Measurements from ENCODE around the gene PTPRG. TPM values are rescaled to one million over a fixed set of nuclear protein-coding genes. Genes with fewer than 3 reads are reported as not detected.

Gene PTPRG
- under 1 TPM in 1 of 2 experiments, not detected in 1; 0.10 TPM for total RNA-seq

- Mint-ChIP-seq H3K27me3 (peaks cover 55% of the 10 kb centered on the region), H3K27ac (no peak within 1 kb of the TSS), H3K4me3 (peak within 1 kb of the TSS; percentile 64), H3K36me3 (no peaks in the 10 kb centered on the region), H3K4me1 (ENCODE audit: low read depth) (peaks cover 3% of the 10 kb centered on the region), H3K9me3 (no peaks in the 10 kb centered on the region)
- ChIA-PET POLR2A (no interaction called here), CTCF (no interaction called here)
- peak; percentile 42 for DNase-seq
- intact Hi-C loops (cut with micrococcal nuclease) = no loop called here
Observed at GRCh38 chr3:61561374-61562041, at the start of gene PTPRG. PTPRG (plus strand) TSS chr3:61561571; CDS start chr3:61562288, 717 bp downstream.

GRCh38 chr3:61518590-61518989, 42.8 kb upstream of the PTPRG start:
- Mint-ChIP-seq H3K9me3 (peaks cover 6% of the 10 kb centered on the region), H3K4me3 (no peak overlapping the region), H3K4me1 (ENCODE audit: low read depth) (peaks cover 22% of the 10 kb centered on the region), H3K27ac (no peak overlapping the region), H3K36me3 (no peaks in the 10 kb centered on the region), H3K27me3 (peaks cover 2% of the 10 kb centered on the region)
- no peak for DNase-seq
- intact Hi-C loops (cut with micrococcal nuclease) = no loop called here
- ChIA-PET POLR2A (no interaction called here), CTCF (no interaction called here)

- Mint-ChIP-seq H3K9me3 (peaks cover 6% of the 10 kb centered on the region), H3K4me3 (no peak overlapping the region), H3K27ac (peak overlapping the region; percentile 56), H3K27me3 (no peaks in the 10 kb centered on the region), H3K36me3 (no peaks in the 10 kb centered on the region), H3K4me1 (ENCODE audit: low read depth) (peaks cover 22% of the 10 kb centered on the region)
- intact Hi-C loops (cut with micrococcal nuclease) = no loop called here
- ChIA-PET POLR2A (no interaction called here), CTCF (no interaction called here)
- DNase-seq = peak; percentile 69
Observed at GRCh38 chr3:61520966-61521628, 40.3 kb upstream of the PTPRG start.

GRCh38 chr3:61522060-61522459, 39.3 kb upstream of the PTPRG start:
- H3K9me3 Mint-ChIP-seq = peaks cover 6% of the 10 kb centered on the region
- ChIA-PET POLR2A (no interaction called here), CTCF (no interaction called here)
- H3K36me3 Mint-ChIP-seq = no peaks in the 10 kb centered on the region
- H3K27me3 Mint-ChIP-seq = no peaks in the 10 kb centered on the region
- intact Hi-C loops (cut with micrococcal nuclease) = no loop called here
- H3K27ac Mint-ChIP-seq = no peak overlapping the region
- DNase-seq = peak; percentile 10
- H3K4me1 Mint-ChIP-seq (ENCODE audit: low read depth) = peaks cover 22% of the 10 kb centered on the region
- no peak overlapping the region for H3K4me3 Mint-ChIP-seq

GRCh38 chr3:61522626-61523025, 38.7 kb upstream of the PTPRG start:
- Mint-ChIP-seq H3K27me3 (no peaks in the 10 kb centered on the region), H3K4me3 (no peak overlapping the region), H3K9me3 (peaks cover 4% of the 10 kb centered on the region), H3K27ac (no peak overlapping the region), H3K36me3 (no peaks in the 10 kb centered on the region), H3K4me1 (ENCODE audit: low read depth) (peaks cover 22% of the 10 kb centered on the region)
- intact Hi-C loops (cut with micrococcal nuclease) = no loop called here
- CTCF ChIA-PET = no interaction called here
- POLR2A ChIA-PET = no interaction called here
- no peak for DNase-seq

- CTCF ChIA-PET = no interaction called here
Observed at GRCh38 chr3:61524933-61525332, 36.4 kb upstream of the PTPRG start.

GRCh38 chr3:61526308-61526707, 35.1 kb upstream of the PTPRG start:
- peaks cover 9% of the 10 kb centered on the region for H3K4me1 Mint-ChIP-seq (ENCODE audit: low read depth)
- no peaks in the 10 kb centered on the region for H3K36me3 Mint-ChIP-seq
- ChIA-PET CTCF (no interaction called here), POLR2A (no interaction called here)
- no peaks in the 10 kb centered on the region for H3K27me3 Mint-ChIP-seq
- H3K4me3 Mint-ChIP-seq = no peak overlapping the region
- DNase-seq = no peak
- H3K27ac Mint-ChIP-seq = no peak overlapping the region
- intact Hi-C loops (cut with micrococcal nuclease) = no loop called here
- no peaks in the 10 kb centered on the region for H3K9me3 Mint-ChIP-seq

More at GRCh38 chr3:61524933-61525332, 36.4 kb upstream of the PTPRG start:
- Mint-ChIP-seq H3K4me3 (no peak overlapping the region), H3K27me3 (no peaks in the 10 kb centered on the region), H3K27ac (no peak overlapping the region), H3K4me1 (ENCODE audit: low read depth) (peaks cover 13% of the 10 kb centered on the region), H3K36me3 (no peaks in the 10 kb centered on the region), H3K9me3 (no peaks in the 10 kb centered on the region)
- DNase-seq = no peak
- POLR2A ChIA-PET = no interaction called here
- intact Hi-C loops (cut with micrococcal nuclease) = no loop called here

- DNase-seq = no peak
- CTCF ChIA-PET = no interaction called here
- no peaks in the 10 kb centered on the region for H3K36me3 Mint-ChIP-seq
- intact Hi-C loops (cut with micrococcal nuclease) = no loop called here
- peaks cover 4% of the 10 kb centered on the region for H3K4me1 Mint-ChIP-seq (ENCODE audit: low read depth)
- H3K27me3 Mint-ChIP-seq = no peaks in the 10 kb centered on the region
- H3K9me3 Mint-ChIP-seq = no peaks in the 10 kb centered on the region
- POLR2A ChIA-PET = no interaction called here
- H3K4me3 Mint-ChIP-seq = no peak overlapping the region
- no peak overlapping the region for H3K27ac Mint-ChIP-seq
Observed at GRCh38 chr3:61527011-61527410, 34.4 kb upstream of the PTPRG start.

- no peak overlapping the region for H3K4me3 Mint-ChIP-seq
- ChIA-PET POLR2A (no interaction called here), CTCF (interaction anchor here (1.8 kb wide), 1 partner anchor 148 kb away, joined by 6 read pairs; no protein-coding TSS in a partner anchor)
- H3K4me1 Mint-ChIP-seq (ENCODE audit: low read depth) = no peaks in the 10 kb centered on the region
- H3K36me3 Mint-ChIP-seq = no peaks in the 10 kb centered on the region
- no peaks in the 10 kb centered on the region for H3K27me3 Mint-ChIP-seq
- no peaks in the 10 kb centered on the region for H3K9me3 Mint-ChIP-seq
- intact Hi-C loops (cut with micrococcal nuclease) = no loop called here
- no peak overlapping the region for H3K27ac Mint-ChIP-seq
- no peak for DNase-seq
Observed at GRCh38 chr3:61530355-61530754, 31.0 kb upstream of the PTPRG start.

GRCh38 chr3:61531528-61531927, 29.8 kb upstream of the PTPRG start:
- ChIA-PET CTCF (no interaction called here), POLR2A (no interaction called here)
- no peaks in the 10 kb centered on the region for H3K27me3 Mint-ChIP-seq
- no peaks in the 10 kb centered on the region for H3K36me3 Mint-ChIP-seq
- intact Hi-C loops (cut with micrococcal nuclease) = no loop called here
- H3K4me1 Mint-ChIP-seq (ENCODE audit: low read depth) = no peaks in the 10 kb centered on the region
- no peak overlapping the region for H3K4me3 Mint-ChIP-seq
- no peak for DNase-seq
- H3K9me3 Mint-ChIP-seq = no peaks in the 10 kb centered on the region
- no peak overlapping the region for H3K27ac Mint-ChIP-seq

GRCh38 chr3:61532739-61533500, 28.5 kb upstream of the PTPRG start:
- no peaks in the 10 kb centered on the region for H3K9me3 Mint-ChIP-seq
- no peak overlapping the region for H3K4me3 Mint-ChIP-seq
- no peak overlapping the region for H3K27ac Mint-ChIP-seq
- no peaks in the 10 kb centered on the region for H3K27me3 Mint-ChIP-seq
- no peaks in the 10 kb centered on the region for H3K4me1 Mint-ChIP-seq (ENCODE audit: low read depth)
- no peak for DNase-seq
- ChIA-PET POLR2A (no interaction called here), CTCF (no interaction called here)
- H3K36me3 Mint-ChIP-seq = no peaks in the 10 kb centered on the region
- intact Hi-C loops (cut with micrococcal nuclease) = no loop called here

GRCh38 chr3:61535826-61536225, 25.5 kb upstream of the PTPRG start:
- no peak for DNase-seq
- CTCF ChIA-PET = no interaction called here
- no peak overlapping the region for H3K27ac Mint-ChIP-seq
- POLR2A ChIA-PET = interaction anchor here (0.6 kb wide), 1 partner anchor 8 kb away, joined by 3 read pairs; no protein-coding TSS in a partner anchor
- H3K4me1 Mint-ChIP-seq (ENCODE audit: low read depth) = no peaks in the 10 kb centered on the region
- intact Hi-C loops (cut with micrococcal nuclease) = no loop called here
- H3K36me3 Mint-ChIP-seq = no peaks in the 10 kb centered on the region
- no peak overlapping the region for H3K4me3 Mint-ChIP-seq
- H3K9me3 Mint-ChIP-seq = no peaks in the 10 kb centered on the region
- peaks cover 3% of the 10 kb centered on the region for H3K27me3 Mint-ChIP-seq

Measured in activated CD4-positive, alpha-beta memory T cell treated with anti-CD3 and anti-CD28 coated beads for 36 hours (primary cell).